Caco-2 (cell line): ENCODE measurements around the gene VCP. TPM values are rescaled to one million over a fixed set of nuclear protein-coding genes. Genes with fewer than 3 reads are reported as not detected.

Experiments
- BruUV-seq: library from RNA; stranded (reverse); fragments of 400-500 nt; replicated peaks from 2 replicates; lab custom pipeline; 2021; lab: Mats Ljungman, UMichigan
- CTCF ChIA-PET: fragments of 300-600 bp; sonication (Branson Sonifier 250); formaldehyde crosslinking; loops from one replicate; lab custom pipeline; 2022; ENCODE audit warnings: antibody characterized with exemption; lab: Charles Lee
- POLR2A ChIA-PET: fragments of 300-600 bp; sonication (Branson Sonifier 250); formaldehyde crosslinking; loops from one replicate; lab custom pipeline; 2022; ENCODE audit warnings: antibody characterized with exemption; lab: Charles Lee
- DNase-seq, 2 experiments: peaks; one replicate each; pipeline versions ENCODE4 v3.0.0 to v3.0.0-alpha.2; 2020 to 2022
- H3K27me3 ChIP-seq: replicated peaks from 2 replicates; pipeline ENCODE4 v1.6.0; 2011; ENCODE audit warnings: low read length; ENCODE audit not compliant: control insufficient read depth, insufficient read depth
- H3K36me3 ChIP-seq: 2 replicates; pipeline ENCODE4 v1.5.1; 2011; ENCODE audit warnings: low read length; ENCODE audit not compliant: control insufficient read depth, insufficient read depth
- H3K4me1 ChIP-seq: fragments of 250-450 bp; sonication (Bioruptor Pico); 2 replicates; pipeline ENCODE4 v1.5.1; 2020; ENCODE audit warnings: mild to moderate bottlenecking
- H3K4me3 ChIP-seq: 2 replicates; pipeline ENCODE4 v1.5.1; 2011; ENCODE audit warnings: low read depth, mild to moderate bottlenecking, control low read depth, low read length
- H3K9me3 ChIP-seq: fragments of 250-450 bp; sonication (Bioruptor Pico); 2 replicates; pipeline ENCODE4 v1.5.1; 2020; ENCODE audit warnings: mild to moderate bottlenecking, moderate library complexity
- H3K27ac Mint-ChIP-seq: one replicate; pipeline ENCODE4 v1.8.0; 2022; ENCODE audit warnings: mixed read lengths; ENCODE audit not compliant: unreplicated experiment
- H3K27me3 Mint-ChIP-seq: one replicate; pipeline ENCODE4 v1.8.0; 2022; ENCODE audit warnings: mixed read lengths; ENCODE audit not compliant: insufficient read depth, unreplicated experiment
- H3K36me3 Mint-ChIP-seq: one replicate; pipeline ENCODE4 v1.8.0; 2022; ENCODE audit warnings: mild to moderate bottlenecking, mixed read lengths; ENCODE audit not compliant: insufficient read depth, unreplicated experiment
- H3K4me1 Mint-ChIP-seq: one replicate; pipeline ENCODE4 v1.8.0; 2022; ENCODE audit warnings: low read depth, mixed read lengths; ENCODE audit not compliant: unreplicated experiment
- H3K4me3 Mint-ChIP-seq: one replicate; pipeline ENCODE4 v1.8.0; 2022; ENCODE audit warnings: mild to moderate bottlenecking, moderate library complexity, mixed read lengths; ENCODE audit not compliant: unreplicated experiment
- H3K9me3 Mint-ChIP-seq: one replicate; pipeline ENCODE4 v1.8.0; 2022; ENCODE audit warnings: mixed read lengths; ENCODE audit not compliant: unreplicated experiment
- intact Hi-C: fragments of 100-400 bp; cut with micrococcal nuclease; formaldehyde crosslinking; loops from one replicate; pipeline ENCODE4 v1.10.0; 2022; ENCODE audit not compliant: unreplicated experiment
- total RNA-seq: library from RNA; stranded (reverse); gene quantifications from 2 replicates; pipeline ENCODE4 v1.2.3, GENCODE V29; 2022
- TF ChIP-seq, protein P1 (sequence below), 2 experiments: fragments of 200-600 bp in 1 of 2; IDR thresholded peaks; 1 replicate in 1 of 2; 2 replicates in 1 of 2; pipeline versions ENCODE4 v1.5.1 to v1.8.0; 2011 to 2022; ENCODE audit warnings: antibody characterized with exemption in 1 of 2, control low read depth in 1 of 2, inconsistent platforms in 1 of 2, low read depth in 1 of 2, low read length in 1 of 2, mild to moderate bottlenecking in 1 of 2, moderate library complexity in 1 of 2; ENCODE audit not compliant: insufficient read depth in 1 of 2, severe bottlenecking in 1 of 2, unreplicated experiment in 1 of 2

VCP gene
- total RNA-seq, 1 experiment from 2014 or later = 281 TPM

DNA sequence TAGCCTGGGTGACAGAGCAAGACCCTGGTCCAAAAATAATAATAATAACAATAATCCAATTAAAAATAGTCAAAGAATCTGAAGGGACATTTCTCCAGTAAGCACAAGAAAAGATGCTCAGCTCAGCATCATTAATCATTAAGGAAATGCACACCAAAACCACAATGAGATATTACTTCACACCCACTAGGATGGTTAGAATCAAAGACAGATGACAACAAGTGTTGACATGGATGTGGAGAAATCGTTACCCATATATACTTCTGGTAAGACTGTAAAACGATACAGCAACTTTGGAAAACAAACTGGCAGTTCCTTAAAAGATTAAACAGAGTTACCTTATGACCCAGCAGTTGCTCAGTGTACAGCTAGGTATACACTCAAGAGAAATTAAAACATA is 12.7 kb upstream of the VCP start:
- H3K27me3 Mint-ChIP-seq = no peaks in the 10 kb centered on the region
- intact Hi-C loops = no loop called here
- no peaks in the 10 kb centered on the region for H3K27me3 ChIP-seq
- peaks cover 3% of the 10 kb centered on the region for H3K36me3 Mint-ChIP-seq
- BruUV-seq = no TSS peak
- no peak overlapping the region for H3K4me3 ChIP-seq
- no peak overlapping the region for H3K27ac Mint-ChIP-seq
- ChIA-PET POLR2A (no interaction called here), CTCF (no interaction called here)
- no peak for DNase-seq
- no peak overlapping the region for H3K4me3 Mint-ChIP-seq
- TF ChIP-seq, protein P1, sequence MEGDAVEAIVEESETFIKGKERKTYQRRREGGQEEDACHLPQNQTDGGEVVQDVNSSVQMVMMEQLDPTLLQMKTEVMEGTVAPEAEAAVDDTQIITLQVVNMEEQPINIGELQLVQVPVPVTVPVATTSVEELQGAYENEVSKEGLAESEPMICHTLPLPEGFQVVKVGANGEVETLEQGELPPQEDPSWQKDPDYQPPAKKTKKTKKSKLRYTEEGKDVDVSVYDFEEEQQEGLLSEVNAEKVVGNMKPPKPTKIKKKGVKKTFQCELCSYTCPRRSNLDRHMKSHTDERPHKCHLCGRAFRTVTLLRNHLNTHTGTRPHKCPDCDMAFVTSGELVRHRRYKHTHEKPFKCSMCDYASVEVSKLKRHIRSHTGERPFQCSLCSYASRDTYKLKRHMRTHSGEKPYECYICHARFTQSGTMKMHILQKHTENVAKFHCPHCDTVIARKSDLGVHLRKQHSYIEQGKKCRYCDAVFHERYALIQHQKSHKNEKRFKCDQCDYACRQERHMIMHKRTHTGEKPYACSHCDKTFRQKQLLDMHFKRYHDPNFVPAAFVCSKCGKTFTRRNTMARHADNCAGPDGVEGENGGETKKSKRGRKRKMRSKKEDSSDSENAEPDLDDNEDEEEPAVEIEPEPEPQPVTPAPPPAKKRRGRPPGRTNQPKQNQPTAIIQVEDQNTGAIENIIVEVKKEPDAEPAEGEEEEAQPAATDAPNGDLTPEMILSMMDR (IDR thresholded peaks at IDR 0.05; ENCODE audit: insufficient read depth in 1 of 2, low read depth in 1 of 2, low read length in 1 of 2, severe bottlenecking in 1 of 2, unreplicated experiment in 1 of 2) = no peak
- H3K9me3 Mint-ChIP-seq = no peaks in the 10 kb centered on the region
- H3K4me1 ChIP-seq = no peaks in the 10 kb centered on the region
- H3K9me3 ChIP-seq = no peaks in the 10 kb centered on the region
- H3K36me3 ChIP-seq = no peaks in the 10 kb centered on the region
- H3K4me1 Mint-ChIP-seq = no peaks in the 10 kb centered on the region

- peak; percentile 92 to 93 for DNase-seq
- Histone ChIP-seq H3K9me3 (no peaks in the 10 kb centered on the region), H3K4me3 (peak within 1 kb of the TSS; percentile 88), H3K36me3 (peaks cover 2% of the 10 kb centered on the region; the same call in 1 of the 2 replicates), H3K4me1 (peaks cover 10% of the 10 kb centered on the region; the same call in 1 of the 2 replicates), H3K27me3 (no peaks in the 10 kb centered on the region)
- Mint-ChIP-seq H3K27me3 (no peaks in the 10 kb centered on the region), H3K27ac (peak within 1 kb of the TSS; percentile 87), H3K4me1 (peaks cover 7% of the 10 kb centered on the region), H3K9me3 (no peaks in the 10 kb centered on the region), H3K36me3 (peaks cover 31% of the 10 kb centered on the region), H3K4me3 (peak within 1 kb of the TSS; percentile 86)
- TF ChIP-seq, protein P1 (IDR thresholded peaks at IDR 0.05; ENCODE audit: insufficient read depth in 1 of 2, low read depth in 1 of 2, low read length in 1 of 2, severe bottlenecking in 1 of 2, unreplicated experiment in 1 of 2) = no peak
- CTCF ChIA-PET = interaction anchor here (0.6 to 1.6 kb wide), 6 partner anchors 10 to 554 kb away, joined by 3 to 10 read pairs (median 7); partner anchors contain the start of genes PIGO and STOML2
- no TSS peak for BruUV-seq
- POLR2A ChIA-PET = interaction anchor here (1.0 to 2.2 kb wide), 4 partner anchors 8 to 90 kb away, joined by 3 to 14 read pairs (median 6); partner anchors contain the start of genes ATOSB, DNAJB5, STOML2 and VCP
- intact Hi-C loops = loop anchor here (1.0 kb wide), 2 partner anchors 7 to 17 kb away; partner anchors contain the start of genes PIGO and VCP
Measured at GRCh38 chr9:35079426-35080341, 7.3 kb upstream of the VCP start, which contains the start of gene FANCG. Gene FANCG (minus strand): TSS chr9:35079942. CDS start chr9:35079524, 418 bp downstream.

GRCh38 chr9:35079041-35079425 is 6.6 kb upstream of the VCP start:
- Mint-ChIP-seq H3K27me3 (no peaks in the 10 kb centered on the region), H3K4me1 (peaks cover 7% of the 10 kb centered on the region), H3K27ac (peak overlapping the region; percentile 87), H3K9me3 (no peaks in the 10 kb centered on the region), H3K36me3 (peaks cover 31% of the 10 kb centered on the region), H3K4me3 (peak overlapping the region; percentile 86)
- Histone ChIP-seq H3K4me3 (peak overlapping the region; percentile 88), H3K36me3 (peaks cover 2% of the 10 kb centered on the region; the same call in 1 of the 2 replicates), H3K4me1 (peaks cover 10% of the 10 kb centered on the region; the same call in 1 of the 2 replicates), H3K27me3 (no peaks in the 10 kb centered on the region), H3K9me3 (no peaks in the 10 kb centered on the region)
- BruUV-seq = TSS peak; percentile 43
- CTCF ChIA-PET = interaction anchor here (1.0 to 1.6 kb wide), 4 partner anchors 18 to 179 kb away, joined by 4 to 10 read pairs (median 7); partner anchors contain the start of genes PIGO and STOML2
- TF ChIP-seq, protein P1 (IDR thresholded peaks at IDR 0.05; ENCODE audit: insufficient read depth in 1 of 2, low read depth in 1 of 2, low read length in 1 of 2, severe bottlenecking in 1 of 2, unreplicated experiment in 1 of 2) = no peak
- POLR2A ChIA-PET = interaction anchor here (1.0 to 2.2 kb wide), 4 partner anchors 7 to 90 kb away, joined by 3 to 14 read pairs (median 6); partner anchors contain the start of genes ATOSB, DNAJB5, STOML2 and VCP
- intact Hi-C loops = loop anchor here (1.0 kb wide), 1 partner anchor 17 kb away; the partner anchor contains the start of gene PIGO
- DNase-seq = no peak
